Mononuclear cell (primary cell): ENCODE data around the gene CSNK1D. TPM values are rescaled to one million over a fixed set of nuclear protein-coding genes. Genes with fewer than 3 reads are reported as not detected.

Source experiments
- H3K27me3 ChIP-seq: 2 replicates; pipeline ENCODE4 v1.6.0; 2011; ENCODE audit warnings: low read length, control low read depth; ENCODE audit not compliant: insufficient read depth
- H3K4me1 ChIP-seq: 2 replicates; pipeline ENCODE4 v1.5.1; 2011; ENCODE audit warnings: mild to moderate bottlenecking, low read length, control low read depth; ENCODE audit not compliant: insufficient read depth
- H3K4me3 ChIP-seq: 2 replicates; pipeline ENCODE4 v1.5.1; 2011; ENCODE audit warnings: mild to moderate bottlenecking, low read length, moderate library complexity
- H3K9me3 ChIP-seq: 2 replicates; pipeline ENCODE4 v1.5.1; 2011; ENCODE audit warnings: low read depth, mild to moderate bottlenecking, control low read depth, low read length
- total RNA-seq: library from RNA; depleted of rRNA; stranded (reverse); fragments of >200 nt; gene quantifications from one replicate; pipeline ENCODE4 v1.2.3, GENCODE V29; 2012

CSNK1D gene
- total RNA-seq, 1 donor: 89.3 TPM

- no peaks in the 10 kb centered on the region for H3K27me3 ChIP-seq
- peaks cover 79% of the 10 kb centered on the region for H3K4me1 ChIP-seq
- peak overlapping the region; percentile 68 for H3K4me3 ChIP-seq
Observed at GRCh38 chr17:82229698-82230608, 43.5 kb downstream of the CSNK1D start.

GRCh38 chr17:82228842-82229697 is 44.4 kb downstream of the CSNK1D start, which contains the start of gene SLC16A3:
SLC16A3 (plus strand) TSS chr17:82229042; CDS start chr17:82236009, 6,967 bp downstream.
- Histone ChIP-seq H3K4me1 (peaks cover 70% of the 10 kb centered on the region), H3K4me3 (peak within 1 kb of the TSS; percentile 68), H3K9me3 (no peaks in the 10 kb centered on the region), H3K27me3 (no peaks in the 10 kb centered on the region)

More at GRCh38 chr17:82229698-82230608, 43.5 kb downstream of the CSNK1D start:
- H3K9me3 ChIP-seq: no peaks in the 10 kb centered on the region

- H3K4me1 ChIP-seq: peaks cover 64% of the 10 kb centered on the region
- H3K9me3 ChIP-seq: no peaks in the 10 kb centered on the region
- peak overlapping the region; percentile 68 for H3K4me3 ChIP-seq
- H3K27me3 ChIP-seq: no peaks in the 10 kb centered on the region
Observed at GRCh38 chr17:82228278-82228841, 45.1 kb downstream of the CSNK1D start.

GRCh38 chr17:82227629-82228277 is 45.7 kb downstream of the CSNK1D start:
- Histone ChIP-seq H3K4me3 (peak overlapping the region; percentile 68), H3K27me3 (no peaks in the 10 kb centered on the region), H3K4me1 (peaks cover 64% of the 10 kb centered on the region), H3K9me3 (no peaks in the 10 kb centered on the region)

- H3K9me3 ChIP-seq: no peaks in the 10 kb centered on the region
Observed at GRCh38 chr17:82226809-82227628, 46.5 kb downstream of the CSNK1D start.

GRCh38 chr17:82226146-82226808 is 47.2 kb downstream of the CSNK1D start:
- Histone ChIP-seq H3K27me3 (no peaks in the 10 kb centered on the region), H3K9me3 (no peaks in the 10 kb centered on the region), H3K4me3 (no peak overlapping the region), H3K4me1 (peaks cover 62% of the 10 kb centered on the region)

More at GRCh38 chr17:82226809-82227628, 46.5 kb downstream of the CSNK1D start:
- H3K4me3 ChIP-seq: no peak overlapping the region
- peaks cover 66% of the 10 kb centered on the region for H3K4me1 ChIP-seq
- H3K27me3 ChIP-seq: no peaks in the 10 kb centered on the region

GRCh38 chr17:82225368-82226029 is 48.0 kb downstream of the CSNK1D start:
- no peaks in the 10 kb centered on the region for H3K27me3 ChIP-seq
- H3K4me3 ChIP-seq: no peak overlapping the region
- no peaks in the 10 kb centered on the region for H3K9me3 ChIP-seq
- peaks cover 56% of the 10 kb centered on the region for H3K4me1 ChIP-seq

GRCh38 chr17:82224666-82225065 is 48.8 kb downstream of the CSNK1D start:
- no peaks in the 10 kb centered on the region for H3K9me3 ChIP-seq
- H3K4me1 ChIP-seq: peaks cover 56% of the 10 kb centered on the region
- H3K27me3 ChIP-seq: no peaks in the 10 kb centered on the region
- H3K4me3 ChIP-seq: no peak overlapping the region

GRCh38 chr17:82223517-82223916 is 50.0 kb downstream of the CSNK1D start:
- H3K4me1 ChIP-seq: peaks cover 61% of the 10 kb centered on the region
- H3K27me3 ChIP-seq: no peaks in the 10 kb centered on the region
- H3K9me3 ChIP-seq: no peaks in the 10 kb centered on the region
- H3K4me3 ChIP-seq: no peak overlapping the region

GRCh38 chr17:82222816-82223215 is 50.7 kb downstream of the CSNK1D start:
- no peak overlapping the region for H3K4me3 ChIP-seq
- peaks cover 62% of the 10 kb centered on the region for H3K4me1 ChIP-seq
- H3K9me3 ChIP-seq: no peaks in the 10 kb centered on the region
- H3K27me3 ChIP-seq: no peaks in the 10 kb centered on the region

- Histone ChIP-seq H3K9me3 (no peaks in the 10 kb centered on the region), H3K4me1 (peaks cover 61% of the 10 kb centered on the region), H3K27me3 (no peaks in the 10 kb centered on the region), H3K4me3 (no peak overlapping the region)
Observed at GRCh38 chr17:82221341-82221902, 52.1 kb downstream of the CSNK1D start.

- Histone ChIP-seq H3K27me3 (no peaks in the 10 kb centered on the region), H3K4me1 (peaks cover 72% of the 10 kb centered on the region), H3K9me3 (no peaks in the 10 kb centered on the region), H3K4me3 (no peak overlapping the region)
Observed at GRCh38 chr17:82219753-82220709, 53.5 kb downstream of the CSNK1D start.
